GM06990 (cell line): ENCODE results near the gene GBX1.

Experiments used
- DNase-seq: peaks from one replicate; pipeline ENCODE4 v3.0.0-alpha.2; 2011; ENCODE audit not compliant: insufficient read length; ENCODE audit errors: extremely low read depth
- H3K27me3 ChIP-seq: replicated peaks from 2 replicates; pipeline ENCODE4 v1.6.0; 2011; ENCODE audit warnings: low read length; ENCODE audit not compliant: control insufficient read depth, insufficient read depth
- H3K36me3 ChIP-seq: 2 replicates; pipeline ENCODE4 v1.5.1; 2011; ENCODE audit warnings: low read length; ENCODE audit not compliant: control insufficient read depth, insufficient read depth
- H3K4me3 ChIP-seq: replicated peaks from 2 replicates; pipeline ENCODE4 v1.5.1; 2011; ENCODE audit warnings: low read depth, mild to moderate bottlenecking, control low read depth, low read length
- TF ChIP-seq, protein P1 (sequence below): IDR thresholded peaks from 2 replicates; pipeline ENCODE4 v1.5.1; 2011; ENCODE audit warnings: low read length, control low read depth, mild to moderate bottlenecking, inconsistent platforms; ENCODE audit not compliant: insufficient read depth, poor library complexity, severe bottlenecking

Gene GBX1

DNA sequence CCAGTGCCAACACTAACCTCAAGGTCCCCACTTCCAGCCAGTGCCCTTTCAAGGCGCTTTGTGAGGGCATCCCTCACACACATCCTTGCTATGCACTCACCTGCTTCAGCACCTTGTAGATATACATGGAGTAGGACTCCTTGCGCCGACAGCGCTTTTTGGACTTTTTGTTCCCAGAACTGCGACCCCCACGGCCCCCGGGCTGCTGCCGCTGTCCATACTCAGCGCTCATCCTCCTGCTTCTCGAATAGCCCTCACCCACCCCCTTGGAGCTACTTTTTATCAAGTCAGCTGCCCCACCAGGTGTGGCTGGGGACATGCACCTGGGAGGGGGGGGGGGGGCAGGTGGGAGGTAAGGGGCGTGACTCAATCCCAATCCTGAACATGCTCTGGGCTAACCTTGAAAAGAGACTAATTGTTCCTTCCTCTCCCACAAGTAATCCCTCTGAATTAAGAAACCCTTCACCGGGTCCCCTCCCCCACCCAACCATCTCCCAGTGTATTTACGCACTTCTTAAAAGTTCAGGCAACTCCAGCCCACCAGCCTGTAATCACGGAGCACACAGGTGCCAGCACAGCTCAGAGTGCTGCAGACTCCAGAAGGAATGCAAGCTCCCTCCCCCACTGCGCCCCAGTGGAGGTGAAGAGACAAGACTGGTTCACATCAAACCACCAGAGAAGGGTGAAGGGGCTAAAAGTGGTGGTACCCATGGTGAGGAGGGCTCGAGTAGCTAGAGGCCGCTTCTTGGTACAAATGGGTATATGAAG, 42.8 kb upstream of the GBX1 start, which contains the start of gene H2BK1:
Gene H2BK1 (minus strand): TSS at position 402 of the 768 bp plus-strand sequence. CDS start 170 bp downstream, at position 232.
- peaks cover 15% of the 10 kb centered on the region for H3K36me3 ChIP-seq
- DNase-seq: no peak
- no peak within 1 kb of the TSS for H3K4me3 ChIP-seq
- TF ChIP-seq, protein P1, sequence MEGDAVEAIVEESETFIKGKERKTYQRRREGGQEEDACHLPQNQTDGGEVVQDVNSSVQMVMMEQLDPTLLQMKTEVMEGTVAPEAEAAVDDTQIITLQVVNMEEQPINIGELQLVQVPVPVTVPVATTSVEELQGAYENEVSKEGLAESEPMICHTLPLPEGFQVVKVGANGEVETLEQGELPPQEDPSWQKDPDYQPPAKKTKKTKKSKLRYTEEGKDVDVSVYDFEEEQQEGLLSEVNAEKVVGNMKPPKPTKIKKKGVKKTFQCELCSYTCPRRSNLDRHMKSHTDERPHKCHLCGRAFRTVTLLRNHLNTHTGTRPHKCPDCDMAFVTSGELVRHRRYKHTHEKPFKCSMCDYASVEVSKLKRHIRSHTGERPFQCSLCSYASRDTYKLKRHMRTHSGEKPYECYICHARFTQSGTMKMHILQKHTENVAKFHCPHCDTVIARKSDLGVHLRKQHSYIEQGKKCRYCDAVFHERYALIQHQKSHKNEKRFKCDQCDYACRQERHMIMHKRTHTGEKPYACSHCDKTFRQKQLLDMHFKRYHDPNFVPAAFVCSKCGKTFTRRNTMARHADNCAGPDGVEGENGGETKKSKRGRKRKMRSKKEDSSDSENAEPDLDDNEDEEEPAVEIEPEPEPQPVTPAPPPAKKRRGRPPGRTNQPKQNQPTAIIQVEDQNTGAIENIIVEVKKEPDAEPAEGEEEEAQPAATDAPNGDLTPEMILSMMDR: no peak
- H3K27me3 ChIP-seq: no peaks in the 10 kb centered on the region

DNA sequence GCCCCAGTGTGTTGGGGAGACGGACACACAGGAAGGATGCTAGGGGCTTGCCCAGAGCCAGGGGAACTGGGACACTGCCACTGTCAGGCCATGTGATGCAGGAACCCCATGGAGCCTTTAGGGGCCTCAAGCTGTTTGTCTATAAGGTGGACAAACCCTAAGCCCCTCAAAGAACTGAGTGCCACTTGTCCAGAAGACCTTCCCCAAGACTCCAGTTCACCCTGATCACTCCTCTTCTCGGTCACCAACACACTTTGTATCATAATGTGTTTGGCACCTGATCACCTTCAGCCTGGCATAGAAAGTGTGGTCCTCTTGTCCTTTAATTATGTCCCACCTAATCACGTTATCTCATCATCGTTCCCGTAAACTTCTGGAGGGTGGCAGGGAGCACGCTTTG, 42.1 kb upstream of the GBX1 start:
- H3K36me3 ChIP-seq: peaks cover 9% of the 10 kb centered on the region
- TF ChIP-seq, protein P1: no peak
- DNase-seq: no peak
- no peaks in the 10 kb centered on the region for H3K27me3 ChIP-seq
- H3K4me3 ChIP-seq: no peak overlapping the region

DNA sequence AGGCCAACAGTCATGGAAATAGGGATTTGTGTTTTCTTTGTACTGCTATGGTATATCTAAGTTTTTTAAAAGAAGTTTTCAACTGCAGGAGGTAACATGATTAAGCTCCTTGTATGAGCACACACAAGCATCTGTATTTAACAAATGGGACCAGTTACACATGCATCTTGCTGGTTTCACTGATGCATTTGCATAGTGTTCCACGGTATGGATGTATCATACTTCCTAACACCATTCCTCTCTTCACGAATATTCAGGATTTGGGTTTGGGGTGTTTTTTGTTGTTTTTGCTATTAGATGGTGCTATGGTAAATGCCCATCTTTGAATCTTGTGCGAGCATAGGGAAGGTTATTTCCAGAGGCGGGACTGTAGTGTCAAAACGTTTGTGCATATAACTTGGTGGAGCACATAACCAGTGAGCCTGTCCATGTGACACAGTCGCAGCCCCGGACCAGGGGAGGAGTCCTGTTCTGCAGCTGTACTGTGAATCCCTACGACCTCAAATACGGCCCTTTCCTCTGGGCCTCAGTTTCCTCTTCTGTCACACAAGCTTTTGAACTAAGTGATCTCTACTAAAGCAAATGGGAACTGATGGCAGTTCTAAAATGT, 40.9 kb upstream of the GBX1 start:
- no peak for DNase-seq
- TF ChIP-seq, protein P1: no peak
- Histone ChIP-seq H3K4me3 (no peak overlapping the region), H3K36me3 (peaks cover 2% of the 10 kb centered on the region), H3K27me3 (no peaks in the 10 kb centered on the region)

DNA sequence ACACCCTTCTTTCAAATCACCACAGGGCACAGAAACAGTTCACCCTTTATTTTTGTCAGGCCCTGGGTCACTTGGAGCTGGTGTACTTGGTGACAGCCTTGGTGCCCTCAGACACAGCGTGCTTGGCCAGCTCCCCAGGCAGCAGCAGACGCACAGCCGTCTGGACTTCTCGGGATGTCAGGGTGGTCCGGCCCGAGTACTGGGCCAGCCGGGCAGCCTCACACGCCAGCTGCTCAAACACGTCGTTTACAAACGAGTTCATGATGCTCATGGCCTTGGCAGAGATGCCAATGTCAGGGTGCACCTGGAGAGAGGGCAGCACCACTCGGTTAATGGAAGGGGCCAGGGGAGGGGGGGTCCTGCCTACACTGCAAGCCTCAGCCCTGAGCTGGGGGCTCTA, 40.3 kb upstream of the GBX1 start:
- DNase-seq: no peak
- no peaks in the 10 kb centered on the region for H3K27me3 ChIP-seq
- H3K36me3 ChIP-seq: no peaks in the 10 kb centered on the region
- TF ChIP-seq, protein P1: no peak
- H3K4me3 ChIP-seq: no peak overlapping the region

DNA sequence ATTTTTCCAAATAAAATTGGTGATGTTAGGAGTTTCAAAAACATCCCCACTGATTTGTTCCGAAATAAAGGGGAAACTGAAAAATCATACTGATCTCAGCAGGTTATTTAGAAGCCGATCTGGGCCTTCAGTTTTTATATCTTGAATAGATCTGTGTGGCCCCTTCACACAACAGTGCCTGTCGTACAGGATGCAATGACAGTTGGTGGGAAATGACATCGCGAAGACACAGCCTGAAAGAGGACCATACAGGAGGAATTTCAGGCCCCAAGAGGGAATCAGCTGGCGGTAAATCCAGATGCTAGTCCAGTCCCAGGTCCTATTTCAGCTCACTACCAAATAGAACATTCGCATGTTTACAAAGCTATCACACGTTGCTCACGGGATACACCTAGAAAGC, 39.8 kb upstream of the GBX1 start:
- TF ChIP-seq, protein P1: no peak
- Histone ChIP-seq H3K4me3 (no peak overlapping the region), H3K27me3 (no peaks in the 10 kb centered on the region), H3K36me3 (no peaks in the 10 kb centered on the region)
- DNase-seq: no peak

DNA sequence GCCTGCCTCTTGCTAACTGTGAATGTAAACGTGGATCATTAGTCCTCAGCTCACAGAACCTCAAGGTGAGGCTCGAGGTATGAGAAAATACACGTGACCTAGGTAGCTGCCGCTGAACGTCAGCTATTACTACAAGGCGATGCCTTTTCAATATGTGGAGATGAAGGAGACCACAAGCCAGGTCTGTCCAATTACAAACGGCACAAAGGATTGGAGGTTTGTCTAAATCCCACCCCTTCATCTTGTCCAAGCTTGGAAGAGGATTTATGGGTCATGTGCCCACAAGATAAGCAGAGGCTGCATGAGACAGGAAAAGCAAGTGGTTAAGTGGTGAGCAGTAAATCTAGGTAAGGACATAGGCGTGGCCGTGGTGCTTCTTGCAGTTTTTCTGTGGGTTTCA, 39.4 kb upstream of the GBX1 start:
- TF ChIP-seq, protein P1: no peak
- no peaks in the 10 kb centered on the region for H3K27me3 ChIP-seq
- no peak for DNase-seq
- no peak overlapping the region for H3K4me3 ChIP-seq
- no peaks in the 10 kb centered on the region for H3K36me3 ChIP-seq
